GM18526 (cell line): Measurements from ENCODE around the gene CCSAP.

ENCODE experiments used
- POLR2A ChIP-seq: IDR thresholded peaks from 3 replicates; pipeline ENCODE4 v1.6.1; 2011; ENCODE audit not compliant: insufficient read length; ENCODE audit errors: extremely low read depth

CCSAP gene

DNA sequence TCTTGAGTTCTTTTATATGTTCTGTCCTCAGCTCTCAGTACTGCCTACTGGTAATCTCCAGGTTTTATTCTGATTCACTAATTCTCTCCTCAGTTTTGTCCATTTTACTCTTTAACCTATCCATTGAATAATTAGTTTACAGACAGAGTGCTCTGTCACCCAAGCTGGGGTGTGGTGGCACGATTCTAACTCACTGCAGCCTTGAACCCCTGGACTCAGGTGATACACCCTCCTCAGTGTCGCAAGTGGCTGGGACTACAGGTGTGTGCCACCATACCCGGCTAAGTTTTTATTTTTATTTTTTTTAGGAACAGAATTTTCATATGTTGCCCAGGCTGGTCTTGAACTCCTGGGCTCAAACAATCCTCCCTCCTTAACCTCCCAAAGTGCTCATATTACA, 58.0 kb downstream of the CCSAP start:
- TF ChIP-seq POLR2A, result no peak

DNA sequence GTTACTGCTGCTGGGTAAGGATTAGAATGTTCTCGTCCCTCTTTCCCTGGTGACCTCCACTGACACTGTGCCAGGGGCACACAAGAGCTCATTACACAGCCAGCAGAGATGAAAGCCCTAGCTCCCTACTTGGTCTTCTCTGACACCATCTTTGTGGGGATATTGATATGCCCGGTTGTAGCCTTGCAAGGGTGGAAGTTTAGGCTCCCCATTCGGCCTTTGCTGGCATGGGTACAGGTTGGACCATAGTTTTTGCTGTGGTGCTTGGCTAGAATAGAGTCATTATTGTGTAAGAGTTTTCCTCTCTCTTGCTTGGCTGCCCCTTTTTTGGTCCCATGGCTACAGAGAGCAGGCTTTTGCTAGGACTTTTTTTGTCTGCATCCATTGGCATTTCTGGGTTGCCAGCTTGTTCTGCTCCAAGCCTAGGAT, 59.6 kb downstream of the CCSAP start:
- TF ChIP-seq POLR2A, result no peak

- TF ChIP-seq POLR2A, result no peak
Measured at GRCh38 chr1:229282295-229282823, 60.5 kb downstream of the CCSAP start.

GRCh38 chr1:229281339-229281926, 61.4 kb downstream of the CCSAP start:
- TF ChIP-seq POLR2A, result no peak

- TF ChIP-seq POLR2A, result no peak
Measured at GRCh38 chr1:229280921-229281320, 61.9 kb downstream of the CCSAP start.

- TF ChIP-seq POLR2A, result no peak
Measured at GRCh38 chr1:229280037-229280828, 62.6 kb downstream of the CCSAP start.

- no peak for TF ChIP-seq POLR2A
Measured at GRCh38 chr1:229279242-229279641, 63.6 kb downstream of the CCSAP start.

- no peak for TF ChIP-seq POLR2A
Measured at GRCh38 chr1:229278120-229278741, 64.6 kb downstream of the CCSAP start.

- no peak for TF ChIP-seq POLR2A
Measured at GRCh38 chr1:229275005-229275404, 67.8 kb downstream of the CCSAP start.

DNA sequence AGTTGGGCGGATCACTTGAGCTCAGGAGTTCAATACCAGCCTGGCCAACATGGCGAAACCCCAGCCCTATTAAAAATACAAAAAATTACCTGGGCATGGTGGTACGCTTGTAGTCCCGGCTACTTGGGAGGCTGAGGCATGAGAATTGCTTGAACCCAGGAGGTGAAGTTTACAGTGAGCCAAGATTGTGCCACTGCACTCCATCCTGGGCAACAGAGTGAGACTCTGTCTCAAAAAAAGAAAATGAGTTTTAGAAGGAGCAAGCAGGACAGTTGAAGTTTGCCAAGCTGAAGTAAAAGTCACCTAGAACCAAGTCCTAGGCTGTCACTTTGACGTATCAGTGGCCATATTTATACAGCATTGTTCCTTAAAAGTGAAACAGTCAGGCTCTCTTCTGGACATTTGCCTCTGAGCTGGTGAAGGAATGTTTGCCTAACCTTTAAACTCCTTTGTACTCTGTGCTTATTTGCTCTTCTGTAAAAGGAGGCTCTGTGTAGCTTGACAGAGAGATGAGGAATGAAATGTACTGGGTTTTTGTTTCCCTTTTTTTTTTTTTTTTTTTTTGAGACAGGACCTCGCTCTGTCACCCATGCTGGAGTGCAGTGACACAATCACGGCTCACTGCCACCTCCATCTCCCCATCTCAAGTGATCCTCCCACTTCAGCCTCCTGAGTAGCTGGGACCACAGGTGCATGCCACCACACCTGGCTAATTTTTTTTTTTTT, 69.2 kb downstream of the CCSAP start:
- TF ChIP-seq POLR2A, result no peak

DNA sequence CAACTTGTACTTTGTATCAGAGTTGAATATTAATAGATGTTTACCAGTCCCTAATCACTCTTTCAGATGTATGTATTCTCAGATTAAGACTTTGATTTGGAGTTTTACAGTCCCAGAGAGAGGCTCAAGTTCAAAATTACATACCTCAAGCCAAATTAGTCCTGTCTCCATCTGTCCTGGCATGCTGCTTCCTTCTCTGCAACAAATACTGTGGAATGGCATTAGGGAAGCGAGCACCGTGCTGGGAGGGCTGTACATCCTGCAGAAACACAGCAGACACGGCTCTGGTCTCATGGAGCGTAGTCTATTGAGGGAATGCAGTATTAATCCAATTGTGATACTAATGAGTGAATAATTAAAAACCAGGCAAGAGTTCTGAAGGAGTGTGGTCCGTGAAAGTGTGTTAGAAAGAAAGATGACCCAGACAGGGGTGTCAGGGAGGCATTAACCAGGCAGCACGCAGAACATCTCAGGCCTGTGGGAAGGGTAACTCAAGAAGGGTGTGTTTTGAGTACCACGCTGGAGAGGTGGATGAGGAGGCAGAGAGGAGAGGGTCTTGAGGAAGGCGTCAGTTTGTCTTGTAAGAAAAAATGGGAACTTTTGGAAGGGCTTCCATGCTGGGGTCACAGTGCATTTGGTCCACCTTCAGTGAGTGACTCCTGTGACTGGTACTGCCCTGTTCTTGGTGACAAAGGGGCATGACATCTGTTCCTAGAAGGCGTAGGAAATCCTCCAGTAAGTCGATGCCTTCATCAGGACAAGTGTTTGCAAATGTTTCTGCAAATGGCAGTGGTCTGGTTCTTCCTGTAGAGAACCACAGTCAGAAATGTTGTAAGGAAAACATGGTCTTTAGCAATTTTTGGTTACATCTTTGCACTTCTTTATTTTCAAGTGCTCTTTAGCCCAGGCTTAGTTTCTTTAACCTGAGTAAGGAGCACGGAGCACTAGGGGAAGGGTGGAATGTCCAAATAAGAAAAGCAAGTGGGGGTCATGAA, 70.4 kb downstream of the CCSAP start:
- no peak for TF ChIP-seq POLR2A

DNA sequence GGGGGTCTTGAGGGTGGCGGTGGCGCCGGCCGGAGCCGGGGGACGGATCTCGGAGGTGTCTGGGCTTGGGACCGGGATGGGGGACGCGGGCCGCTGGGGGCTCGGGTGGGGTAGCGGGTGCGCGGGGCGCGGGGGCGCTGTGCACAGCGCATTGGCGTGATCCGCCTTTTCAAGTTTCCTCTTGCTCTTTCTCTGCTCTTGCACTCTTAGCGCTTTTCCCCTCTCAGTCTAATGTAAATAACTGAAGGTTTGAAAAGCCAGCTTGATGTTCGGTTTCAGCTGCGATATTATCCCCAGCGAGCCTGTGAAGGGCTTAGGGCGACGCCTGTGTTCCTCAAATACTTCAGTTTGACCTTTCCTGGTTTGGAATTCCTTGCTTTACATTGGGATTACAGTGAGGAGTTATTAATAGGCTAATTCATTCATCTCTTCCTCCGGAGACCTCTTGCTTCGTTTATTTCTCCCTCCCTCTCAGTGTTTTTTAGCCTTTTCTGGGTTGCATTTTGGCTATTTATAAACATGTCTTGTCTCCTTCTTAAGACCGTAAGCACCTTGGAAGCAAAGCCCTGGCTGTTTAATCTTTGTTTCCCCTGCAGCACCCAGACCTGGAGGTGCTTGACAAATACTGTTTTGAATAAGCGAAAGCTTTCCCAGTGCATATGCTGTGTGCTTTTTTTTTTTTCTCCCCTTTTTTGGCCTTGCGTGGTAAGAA, 71.2 kb downstream of the CCSAP start:
- TF ChIP-seq POLR2A, result no peak
